ENCODE data around the gene APC2.

Gene APC2

GRCh38 chr19:1446713-1447481, 3.0 kb upstream of the APC2 start:
- no peak for DNase-seq (ENCODE audit: low spot score)

GRCh38 chr19:1447504-1447903, 2.4 kb upstream of the APC2 start:
- DNase-seq (ENCODE audit: low spot score) = no peak

GRCh38 chr19:1447944-1448343, 2.0 kb upstream of the APC2 start:
- no peak for DNase-seq (ENCODE audit: low spot score)

GRCh38 chr19:1450735-1451731, 1.1 kb downstream of the APC2 start:
- no peak for DNase-seq (ENCODE audit: low spot score)

DNA sequence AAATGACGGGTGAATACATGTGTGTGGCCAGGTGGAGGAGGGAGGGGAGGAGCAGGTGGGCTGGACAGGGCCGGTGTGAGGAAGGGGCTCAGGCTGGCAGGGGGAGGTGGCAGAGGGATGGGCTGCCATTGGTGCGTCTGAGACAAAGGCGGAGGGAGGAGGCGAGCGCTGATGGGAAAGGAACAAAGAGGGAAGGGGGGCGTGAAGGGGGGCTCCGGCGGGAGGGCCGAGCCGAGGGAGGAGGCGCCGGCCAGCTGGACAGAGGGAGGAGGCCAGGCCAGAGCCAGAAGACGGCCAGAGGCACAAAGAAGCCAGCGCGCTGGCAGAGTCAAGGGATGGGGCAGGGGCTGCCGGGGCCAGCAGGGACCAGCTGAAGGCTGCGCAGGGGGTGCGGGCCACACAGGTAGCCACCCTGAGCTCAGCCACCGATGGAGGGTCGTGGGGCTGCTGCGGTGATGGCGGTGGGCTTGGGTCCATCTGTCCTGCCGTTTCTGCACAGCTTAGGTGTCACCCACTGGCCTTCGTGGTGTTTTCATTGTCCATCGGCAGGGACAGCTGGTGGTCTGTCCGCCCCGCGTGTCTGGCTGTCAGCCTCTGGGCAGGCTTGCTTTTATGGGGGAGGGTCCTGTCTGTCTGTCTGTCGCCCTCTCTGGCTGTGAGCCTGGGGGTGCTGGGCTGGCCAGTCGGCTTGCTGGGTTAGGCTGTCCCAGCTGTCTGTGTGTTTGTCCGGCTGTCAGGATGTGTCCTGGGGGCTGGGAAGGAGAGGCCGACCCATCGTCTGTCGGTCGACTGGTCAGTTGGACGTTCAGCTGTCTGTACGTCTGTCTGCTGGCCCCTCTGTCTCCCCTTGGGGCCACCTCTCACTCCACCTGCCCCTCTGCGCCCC, 2.2 kb downstream of the APC2 start:
- DNase-seq (ENCODE audit: low spot score) = no peak

DNA sequence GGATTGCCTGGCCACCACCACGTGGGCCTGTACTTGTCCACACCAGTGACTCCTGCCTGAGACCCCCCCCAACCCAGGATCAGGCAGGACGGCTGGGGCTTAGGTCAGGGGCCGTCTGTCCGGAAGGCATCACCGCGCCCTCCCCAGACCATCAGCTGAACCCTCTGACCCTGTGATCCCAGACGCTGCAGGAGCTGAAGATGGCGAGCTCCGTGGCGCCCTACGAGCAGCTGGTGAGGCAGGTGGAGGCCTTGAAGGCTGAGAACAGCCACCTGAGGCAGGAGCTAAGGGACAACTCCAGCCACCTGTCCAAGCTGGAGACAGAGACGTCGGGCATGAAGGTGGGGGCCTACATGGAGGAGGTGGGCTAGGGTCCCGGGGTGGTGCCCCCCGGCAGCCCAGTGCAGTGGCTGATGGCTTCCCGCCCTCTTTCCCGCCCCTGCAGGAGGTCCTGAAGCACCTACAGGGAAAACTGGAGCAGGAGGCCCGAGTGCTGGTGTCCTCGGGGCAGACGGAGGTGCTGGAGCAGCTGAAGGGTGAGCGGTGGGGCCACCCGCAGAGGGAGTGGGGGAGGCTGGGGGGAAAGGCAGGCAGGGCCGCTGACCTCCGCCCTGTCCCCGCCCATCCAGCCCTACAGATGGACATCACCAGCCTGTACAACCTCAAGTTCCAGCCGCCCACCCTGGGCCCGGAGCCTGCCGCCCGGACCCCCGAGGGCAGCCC, 3.0 kb downstream of the APC2 start:
- DNase-seq (ENCODE audit: low spot score) = no peak

- peak; percentile 64 for DNase-seq (ENCODE audit: low spot score)
These were observed 3.8 kb downstream of the APC2 start for GRCh38 chr19:1453525-1454364.

- DNase-seq (ENCODE audit: low spot score) = no peak
These were observed 5.0 kb downstream of the APC2 start for GRCh38 chr19:1455002-1455335.

DNA sequence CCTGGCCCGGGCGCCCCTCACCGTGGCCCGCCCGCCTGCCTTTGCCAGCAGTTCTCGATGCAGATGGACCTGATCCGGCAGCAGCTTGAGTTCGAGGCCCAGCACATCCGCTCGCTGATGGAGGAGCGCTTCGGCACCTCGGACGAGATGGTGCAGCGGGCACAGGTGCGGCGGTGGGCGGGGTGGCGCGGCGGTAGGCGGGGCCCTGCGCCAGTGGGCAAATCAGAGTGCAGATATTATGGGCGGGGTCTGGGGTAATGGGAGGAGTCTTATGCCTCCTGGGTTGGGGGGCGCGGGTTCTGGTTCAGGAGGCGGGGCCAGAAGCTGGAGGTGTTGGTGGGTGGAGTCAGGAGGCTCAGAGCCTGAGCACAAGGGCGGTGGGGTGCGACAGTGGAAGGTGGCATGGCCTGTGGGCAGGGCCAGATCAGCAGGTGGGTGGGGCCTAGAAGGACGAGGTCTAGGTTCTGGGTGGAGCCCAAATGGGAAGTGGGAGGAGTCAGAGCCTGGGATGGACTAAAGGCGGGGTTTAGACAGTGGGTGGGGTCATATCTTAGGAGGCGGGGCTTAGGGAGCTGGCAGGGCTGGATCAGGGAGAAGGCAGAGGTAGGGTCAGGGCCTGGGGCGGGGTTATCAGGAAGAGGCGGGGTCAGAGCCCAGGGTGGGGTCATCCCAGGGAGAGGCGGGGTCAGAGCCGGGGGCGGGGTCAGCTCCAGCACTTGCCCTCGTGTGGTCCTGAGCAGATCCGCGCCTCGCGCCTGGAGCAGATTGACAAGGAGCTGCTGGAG, 5.6 kb downstream of the APC2 start:
- DNase-seq (ENCODE audit: low spot score) = peak; percentile 79

DNA sequence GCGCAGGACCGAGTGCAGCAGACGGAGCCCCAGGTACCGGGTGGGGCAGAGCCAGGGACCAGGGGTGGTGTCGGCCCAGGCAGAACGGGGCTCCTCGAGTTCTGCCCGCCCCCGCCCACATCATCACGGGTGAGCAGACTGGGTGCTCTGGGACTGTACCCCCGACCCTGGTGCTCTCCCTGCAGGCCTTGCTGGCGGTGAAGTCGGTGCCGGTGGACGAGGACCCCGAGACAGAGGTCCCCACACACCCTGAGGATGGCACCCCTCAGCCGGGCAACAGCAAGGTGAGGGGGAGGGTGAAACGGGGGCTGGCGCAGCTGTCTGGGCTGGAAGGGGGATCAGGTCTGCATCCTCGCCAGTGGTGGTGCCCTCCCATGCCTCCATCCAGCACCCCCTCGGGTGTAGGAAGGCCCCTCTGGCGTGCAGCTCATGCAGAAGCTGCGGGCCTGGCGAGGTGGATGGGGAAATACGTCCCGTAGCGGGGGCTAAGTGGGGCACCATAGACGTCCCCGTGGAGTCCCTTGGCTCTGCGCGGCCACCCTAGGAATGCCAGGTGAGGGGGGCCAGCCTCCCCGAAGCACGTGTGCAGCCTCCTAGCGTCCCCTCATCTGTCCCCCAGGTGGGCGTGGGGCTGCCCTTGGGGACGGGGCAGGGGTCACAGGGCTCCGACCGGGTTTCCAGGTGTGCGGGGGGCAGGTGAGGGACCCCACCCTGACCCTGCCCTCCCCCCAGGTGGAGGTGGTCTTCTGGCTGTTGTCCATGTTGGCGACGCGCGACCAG, 6.4 kb downstream of the APC2 start:
- DNase-seq (ENCODE audit: low spot score) = no peak

DNA sequence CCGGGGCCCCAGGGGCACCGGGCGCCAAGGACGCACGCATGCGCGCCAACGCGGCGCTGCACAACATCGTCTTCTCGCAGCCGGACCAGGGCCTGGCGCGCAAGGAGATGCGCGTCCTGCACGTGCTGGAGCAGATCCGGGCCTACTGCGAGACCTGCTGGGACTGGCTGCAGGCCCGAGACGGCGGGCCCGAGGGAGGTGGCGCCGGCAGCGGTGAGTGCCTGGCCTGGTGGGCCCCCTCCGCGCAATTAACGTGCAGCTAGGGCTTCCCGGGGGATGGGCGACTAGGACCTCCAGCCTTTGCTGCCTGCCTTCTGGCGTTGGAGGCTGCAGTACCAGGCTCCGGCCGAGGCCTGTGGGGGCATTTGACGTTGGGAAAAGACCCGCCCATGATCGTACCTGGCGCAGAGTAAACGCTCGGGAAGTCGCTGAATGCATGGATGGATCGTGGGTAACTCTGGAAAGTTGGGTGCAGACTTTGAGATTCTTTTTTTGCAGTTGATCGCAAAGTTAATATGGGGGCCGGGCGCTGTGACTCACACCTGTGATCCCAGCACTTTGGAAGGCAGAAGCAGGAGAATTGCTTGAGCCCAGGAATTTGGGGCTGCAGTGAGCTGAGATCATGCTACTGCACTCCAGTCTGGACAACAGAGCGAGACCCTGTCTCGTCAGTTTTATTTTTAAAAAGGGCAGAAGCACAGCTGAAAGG, 7.3 kb downstream of the APC2 start:
- peak; percentile 58 for DNase-seq (ENCODE audit: low spot score)

GRCh38 chr19:1457892-1458291, 8.0 kb downstream of the APC2 start:
- no peak for DNase-seq (ENCODE audit: low spot score)

DNA sequence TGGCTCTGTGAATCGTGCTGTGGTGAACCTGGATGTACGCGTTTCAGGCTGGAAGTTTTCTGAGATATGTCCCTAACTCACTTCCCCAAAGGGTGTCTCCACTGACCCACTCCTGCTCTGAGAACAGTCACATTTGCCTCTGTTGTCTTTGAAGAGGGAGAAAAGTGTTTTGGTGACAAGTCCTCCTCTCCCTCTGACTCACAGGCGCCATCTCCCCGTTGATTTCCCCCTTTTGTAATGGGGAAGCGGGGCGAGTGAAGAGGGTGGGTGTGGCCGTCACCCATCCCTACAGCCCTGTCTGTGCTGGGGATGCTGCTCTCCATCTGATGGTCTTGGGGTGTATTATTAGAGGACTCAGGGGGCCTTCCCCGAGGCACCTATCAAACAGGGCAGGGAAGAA, 9.6 kb downstream of the APC2 start:
- no peak for DNase-seq (ENCODE audit: low spot score)

DNA sequence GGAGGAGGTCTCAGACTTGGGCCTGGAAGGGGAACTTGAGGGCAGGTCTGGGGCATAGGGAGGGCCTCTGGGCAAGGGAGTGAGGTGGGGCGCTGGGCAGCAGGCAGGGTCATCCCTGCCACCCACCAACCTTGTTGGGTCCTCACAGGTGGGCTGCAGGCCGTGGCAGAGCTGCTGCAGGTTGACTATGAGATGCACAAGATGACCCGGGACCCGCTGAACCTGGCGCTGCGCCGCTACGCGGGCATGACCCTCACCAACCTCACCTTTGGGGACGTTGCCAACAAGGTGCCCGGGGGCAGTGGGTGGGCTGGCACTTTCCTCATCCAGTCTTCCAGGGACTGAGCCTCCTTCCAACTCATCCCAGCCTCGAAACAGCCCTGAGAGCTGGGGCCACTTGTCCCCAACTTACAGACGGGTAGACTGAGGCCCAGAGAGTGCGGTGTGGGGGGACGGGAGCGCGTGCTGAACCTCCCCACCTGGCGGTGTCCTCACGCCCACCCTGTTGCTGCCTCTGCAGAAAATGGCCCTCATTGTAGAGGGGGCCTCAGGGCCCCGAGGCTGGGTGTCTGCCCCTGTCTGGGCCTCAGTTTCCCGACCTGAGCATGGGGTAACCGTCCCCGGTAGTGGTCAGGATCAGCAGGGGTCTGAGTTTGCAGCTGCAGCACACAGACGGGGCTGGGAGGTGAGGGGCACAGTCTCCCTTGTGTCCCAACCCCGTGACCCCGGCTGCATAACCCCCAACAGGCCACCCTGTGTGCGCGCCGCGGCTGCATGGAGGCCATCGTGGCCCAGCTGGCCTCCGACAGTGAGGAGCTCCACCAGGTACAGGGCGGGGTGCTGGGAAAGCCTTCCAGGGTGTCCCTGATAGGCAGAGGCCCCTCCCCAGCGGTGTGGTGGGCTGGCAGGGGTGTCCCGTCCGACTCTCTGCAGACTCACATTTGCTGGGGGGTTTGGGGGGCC, 10.4 kb downstream of the APC2 start:
- no peak for DNase-seq (ENCODE audit: low spot score)

DNA sequence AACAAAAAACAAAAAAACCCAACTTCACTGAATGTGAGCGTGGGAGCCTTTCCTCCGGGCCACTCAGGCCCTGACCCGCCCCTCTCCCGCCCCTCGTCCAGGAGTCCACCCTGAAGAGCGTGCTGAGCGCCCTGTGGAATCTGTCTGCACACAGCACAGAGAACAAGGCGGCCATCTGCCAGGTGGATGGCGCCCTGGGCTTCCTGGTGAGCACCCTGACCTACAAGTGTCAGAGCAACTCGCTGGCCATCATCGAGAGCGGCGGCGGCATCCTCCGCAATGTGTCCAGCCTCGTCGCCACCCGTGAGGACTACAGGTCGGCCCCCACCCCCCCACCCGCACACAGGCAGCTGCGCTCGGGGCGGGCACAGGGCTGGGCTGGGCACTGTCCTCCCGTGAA, 11.9 kb downstream of the APC2 start:
- no peak for DNase-seq (ENCODE audit: low spot score)

GRCh38 chr19:1465191-1466016, 15.5 kb downstream of the APC2 start:
- DNase-seq (ENCODE audit: low spot score) = peak; percentile 63

Data from D341Med (cell line).